Retina (tissue), 1 donor: Measurements from ENCODE around the gene ARSI.

Source experiments
- DNase-seq: peaks from one replicate; pipeline ENCODE4 v3.0.0-alpha.2; 2016

The ARSI gene

GRCh38 chr5:150326707-150327106 lies 24.0 kb upstream of the ARSI start:
- DNase-seq = no peak

- DNase-seq = no peak
These were observed 22.7 kb upstream of the ARSI start for GRCh38 chr5:150325426-150325825.

GRCh38 chr5:150323819-150324218 lies 21.1 kb upstream of the ARSI start:
- DNase-seq = no peak

- DNase-seq = no peak
These were observed 20.4 kb upstream of the ARSI start for GRCh38 chr5:150323092-150323491.

- no peak for DNase-seq
These were observed 19.5 kb upstream of the ARSI start for GRCh38 chr5:150322202-150322601.

GRCh38 chr5:150321784-150322183 lies 19.1 kb upstream of the ARSI start:
- DNase-seq = no peak

GRCh38 chr5:150321211-150321610 lies 18.5 kb upstream of the ARSI start:
- DNase-seq = no peak

- DNase-seq = no peak
These were observed 17.4 kb upstream of the ARSI start for GRCh38 chr5:150320044-150320613.

- DNase-seq = no peak
These were observed 16.7 kb upstream of the ARSI start for GRCh38 chr5:150319484-150319790.

GRCh38 chr5:150318613-150319483 lies 16.1 kb upstream of the ARSI start:
- no peak for DNase-seq

GRCh38 chr5:150317048-150318003 lies 14.6 kb upstream of the ARSI start:
- no peak for DNase-seq

GRCh38 chr5:150316320-150316719 lies 13.6 kb upstream of the ARSI start:
- no peak for DNase-seq

GRCh38 chr5:150315245-150315644 lies 12.5 kb upstream of the ARSI start:
- DNase-seq = no peak

- DNase-seq = no peak
These were observed 11.4 kb upstream of the ARSI start for GRCh38 chr5:150313921-150314716.

GRCh38 chr5:150313501-150313900 lies 10.8 kb upstream of the ARSI start:
- DNase-seq = no peak

GRCh38 chr5:150312518-150312917 lies 9.8 kb upstream of the ARSI start:
- DNase-seq = no peak

GRCh38 chr5:150311015-150311692 lies 8.4 kb upstream of the ARSI start:
- DNase-seq = no peak

GRCh38 chr5:150310246-150310645 lies 7.5 kb upstream of the ARSI start:
- no peak for DNase-seq

- DNase-seq = no peak
These were observed 7.2 kb upstream of the ARSI start for GRCh38 chr5:150309886-150310239.

GRCh38 chr5:150309101-150309885 lies 6.6 kb upstream of the ARSI start:
- peak; percentile 76 for DNase-seq
